H1 (cell line): ENCODE data around the gene RNF214. TPM values are rescaled to one million over a fixed set of nuclear protein-coding genes. Genes with fewer than 3 reads are reported as not detected.

Experiments used
- RFX5 ChIP-seq: IDR thresholded peaks from 2 replicates; pipeline ENCODE4 v1.6.1; 2011; ENCODE audit warnings: low read depth, low read length, improper control_type of control experiment, borderline replicate concordance
- TCF12 ChIP-seq: IDR thresholded peaks from 2 replicates; pipeline ENCODE4 v1.6.1; 2011; ENCODE audit warnings: low read depth, mild to moderate bottlenecking, low read length
- USF2 ChIP-seq: IDR thresholded peaks from 2 replicates; pipeline ENCODE4 v1.6.1; 2011; ENCODE audit warnings: low read length, improper control_type of control experiment
- ZNF274 ChIP-seq: IDR thresholded peaks from 2 replicates; pipeline ENCODE4 v1.7.0; 2012; ENCODE audit warnings: low read length, borderline replicate concordance; ENCODE audit errors: extremely low read depth
- polyA plus RNA-seq, 7 experiments: library from polyadenylated mRNA; depleted of rRNA in 3 of 7; stranded (reverse) in 5 of 7; unstranded in 2 of 7; fragments of >200 nt in 5 of 7; fragments of 200-250 nt in 2 of 7; gene quantifications; 1 replicate in 5 of 7; 2 replicates in 1 of 7; 4 replicates in 1 of 7; pipeline versions ENCODE4 v1.2.1 to v1.2.3, GENCODE V29; 2011 to 2013; ENCODE audit warnings: missing spikeins in 2 of 7, mixed read lengths in 2 of 7
- total RNA-seq: library from RNA; stranded (reverse); fragmentation: NEBNext Ultra II Directional; extraction: Animal tissue kit (Norgen Biotek cat#: 25700); gene quantifications from 2 replicates; pipeline ENCODE4 v1.2.1, GENCODE V29; 2021

RNF214 gene
- total and polyA plus RNA-seq, 2 of the 8 experiments (the other 6 are each of a cell fraction or from before 2014, with no cell fraction given) = 34.9 to 35.6 TPM

GRCh38 chr11:117185736-117186430 lies 46.6 kb upstream of the RNF214 start (continued):
- TF ChIP-seq RFX5 (no peak), ZNF274 (no peak), USF2 (no peak), TCF12 (no peak)
- TF ChIP-seq, all 59 proteins: peak for 0
